Measurements from ENCODE around the gene ALKBH3.

The ALKBH3 gene

DNA sequence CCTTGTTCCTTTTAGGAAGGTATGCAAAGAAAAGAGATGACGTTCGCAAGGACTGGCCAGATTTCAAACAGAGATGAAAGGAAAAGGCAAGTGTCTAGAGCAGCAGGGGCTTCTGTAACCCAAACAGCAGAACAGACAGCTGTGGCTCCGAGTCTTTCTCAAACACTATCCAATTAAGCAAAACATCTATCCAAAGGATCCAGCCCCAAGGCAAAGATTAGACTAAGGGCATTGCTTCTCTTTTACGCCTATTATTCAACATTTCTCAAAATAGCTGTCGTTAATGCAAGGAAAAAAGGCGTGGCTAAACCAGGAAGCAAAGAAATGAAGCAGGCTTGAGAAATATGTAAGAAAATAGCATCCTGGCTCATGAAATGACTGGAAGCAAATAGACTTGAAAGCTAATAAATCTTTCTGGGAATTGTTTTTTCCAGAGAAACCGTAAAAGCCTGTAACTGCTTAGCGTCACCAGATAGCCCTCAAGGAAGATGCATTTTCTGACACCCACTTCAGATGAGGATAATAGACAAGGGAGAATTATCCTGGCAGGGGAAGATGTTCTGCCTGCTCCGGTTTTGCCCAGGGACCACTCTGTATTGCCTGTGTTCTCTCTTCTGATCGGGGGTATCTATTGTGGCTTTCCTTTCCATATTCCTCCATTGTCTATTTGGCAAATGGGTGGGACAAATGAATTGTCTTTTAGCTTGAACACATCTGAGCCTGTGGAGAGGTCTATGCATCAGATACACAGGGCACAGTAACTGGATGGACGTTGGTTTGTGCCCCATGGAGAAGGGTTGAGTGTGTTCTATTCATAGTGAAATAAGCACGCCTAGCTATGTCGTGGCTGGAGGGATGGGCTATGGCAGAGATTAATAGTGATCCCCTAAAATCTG lies 82.0 kb downstream of the ALKBH3 start:
- TF ChIP-seq, protein P1, sequence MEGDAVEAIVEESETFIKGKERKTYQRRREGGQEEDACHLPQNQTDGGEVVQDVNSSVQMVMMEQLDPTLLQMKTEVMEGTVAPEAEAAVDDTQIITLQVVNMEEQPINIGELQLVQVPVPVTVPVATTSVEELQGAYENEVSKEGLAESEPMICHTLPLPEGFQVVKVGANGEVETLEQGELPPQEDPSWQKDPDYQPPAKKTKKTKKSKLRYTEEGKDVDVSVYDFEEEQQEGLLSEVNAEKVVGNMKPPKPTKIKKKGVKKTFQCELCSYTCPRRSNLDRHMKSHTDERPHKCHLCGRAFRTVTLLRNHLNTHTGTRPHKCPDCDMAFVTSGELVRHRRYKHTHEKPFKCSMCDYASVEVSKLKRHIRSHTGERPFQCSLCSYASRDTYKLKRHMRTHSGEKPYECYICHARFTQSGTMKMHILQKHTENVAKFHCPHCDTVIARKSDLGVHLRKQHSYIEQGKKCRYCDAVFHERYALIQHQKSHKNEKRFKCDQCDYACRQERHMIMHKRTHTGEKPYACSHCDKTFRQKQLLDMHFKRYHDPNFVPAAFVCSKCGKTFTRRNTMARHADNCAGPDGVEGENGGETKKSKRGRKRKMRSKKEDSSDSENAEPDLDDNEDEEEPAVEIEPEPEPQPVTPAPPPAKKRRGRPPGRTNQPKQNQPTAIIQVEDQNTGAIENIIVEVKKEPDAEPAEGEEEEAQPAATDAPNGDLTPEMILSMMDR (IDR thresholded peaks at IDR 0.05; ENCODE audit: borderline replicate concordance, insufficient read depth, low read depth, low read length), result no peak
- H3K4me3 ChIP-seq (ENCODE audit: low read depth, low read length), result no peak overlapping the region

DNA sequence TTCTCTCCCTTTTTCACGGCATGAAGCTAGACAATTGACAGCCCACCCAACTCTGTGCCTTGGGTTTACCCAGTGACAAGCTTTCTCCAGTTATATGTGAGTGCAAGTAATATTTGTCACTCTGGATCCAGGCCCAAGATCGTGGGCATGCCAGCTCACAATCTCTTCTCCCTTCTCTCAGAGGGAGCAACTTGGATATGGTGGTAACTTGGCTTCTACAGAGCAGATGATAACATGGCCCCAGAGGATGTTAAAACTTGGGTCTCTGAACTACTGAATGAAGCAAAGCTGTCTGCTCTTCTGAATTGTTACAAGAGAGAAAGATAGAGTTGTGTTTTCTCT lies 82.6 kb downstream of the ALKBH3 start:
- H3K4me3 ChIP-seq (ENCODE audit: low read depth, low read length), result no peak overlapping the region
- TF ChIP-seq, protein P1 (IDR thresholded peaks at IDR 0.05; ENCODE audit: borderline replicate concordance, insufficient read depth, low read depth, low read length), result no peak

DNA sequence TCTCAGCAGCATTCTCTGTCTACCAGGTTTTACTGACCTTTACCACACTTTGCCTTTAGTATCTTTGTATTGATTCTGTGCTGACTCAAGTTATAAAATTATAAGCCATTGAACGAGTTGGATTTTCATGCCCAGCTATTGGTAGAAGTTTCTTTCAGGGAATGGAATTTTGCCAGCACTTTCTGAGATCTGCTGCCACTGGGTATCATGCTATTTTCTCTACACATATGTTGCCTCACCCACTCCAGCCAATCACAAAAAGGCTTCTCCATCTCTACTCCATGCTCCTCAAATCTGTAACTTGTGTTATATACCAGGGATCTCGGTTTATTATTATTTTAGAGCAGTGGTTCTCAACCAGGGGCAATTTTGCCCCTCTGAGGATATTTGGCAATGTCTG lies 87.0 kb downstream of the ALKBH3 start:
- TF ChIP-seq, protein P1 (IDR thresholded peaks at IDR 0.05; ENCODE audit: borderline replicate concordance, insufficient read depth, low read depth, low read length), result no peak
- no peak overlapping the region for H3K4me3 ChIP-seq (ENCODE audit: low read depth, low read length)

DNA sequence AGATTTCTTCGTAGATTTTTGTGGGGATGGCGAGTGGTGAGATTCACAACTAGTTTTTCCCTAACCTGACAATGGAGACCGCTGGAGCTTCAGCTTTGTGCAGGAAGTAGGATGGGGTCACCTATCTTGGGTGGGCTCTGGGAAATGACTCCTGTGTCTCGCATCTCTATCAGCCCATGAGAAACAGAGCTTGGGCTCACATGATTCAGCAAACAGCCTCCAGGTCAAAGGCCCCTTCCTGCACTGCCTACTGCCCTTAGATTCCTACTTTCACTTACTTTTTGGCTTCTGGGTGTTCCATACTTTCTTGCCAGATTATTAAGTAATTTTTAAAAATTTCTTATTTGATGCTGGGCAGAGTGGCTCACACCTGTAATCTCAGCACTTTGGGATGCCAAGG lies 88.1 kb downstream of the ALKBH3 start:
- H3K4me3 ChIP-seq (ENCODE audit: low read depth, low read length), result no peak overlapping the region
- TF ChIP-seq, protein P1 (IDR thresholded peaks at IDR 0.05; ENCODE audit: borderline replicate concordance, insufficient read depth, low read depth, low read length), result no peak

DNA sequence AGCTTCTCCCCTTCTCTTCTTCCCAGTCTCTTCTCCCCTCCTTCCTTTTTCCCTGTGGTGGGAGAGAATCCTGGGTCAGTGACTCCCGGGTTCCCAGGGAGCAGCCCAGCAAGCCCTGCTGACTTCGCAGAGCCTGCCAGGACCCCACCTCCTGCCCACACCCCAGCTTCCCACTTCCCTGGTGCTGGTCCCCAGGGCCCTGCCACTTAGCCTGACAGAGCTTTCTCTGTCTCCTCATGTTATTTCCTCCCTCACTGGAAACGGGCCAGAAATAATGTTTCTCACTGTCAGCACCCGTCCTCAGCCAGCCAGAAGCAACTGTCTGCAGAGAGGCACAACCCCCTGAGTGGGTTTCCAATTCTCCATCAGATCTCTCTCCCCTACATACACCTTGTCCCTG lies 88.9 kb downstream of the ALKBH3 start:
- TF ChIP-seq, protein P1 (IDR thresholded peaks at IDR 0.05; ENCODE audit: borderline replicate concordance, insufficient read depth, low read depth, low read length), result no peak
- no peak overlapping the region for H3K4me3 ChIP-seq (ENCODE audit: low read depth, low read length)
